GM23338 (cell line): ENCODE data around the gene GSDMA. TPM values are rescaled to one million over a fixed set of nuclear protein-coding genes. Genes with fewer than 3 reads are reported as not detected.

Experiments used
- ATAC-seq: fragments of 200-7000 bp; cut with Tn5 transposase; 3 replicates; pipeline ENCODE4 v1.9.1; 2020
- DNase-seq: peaks from one replicate; pipeline ENCODE4 v3.0.0-alpha.2; 2015; ENCODE audit warnings: low spot score
- H2AFZ ChIP-seq: fragments of 200-600 bp; sonication (generic); 2 replicates; pipeline ENCODE4 v1.8.0; 2016; ENCODE audit warnings: antibody characterized with exemption, mild to moderate bottlenecking, moderate library complexity
- H3F3A ChIP-seq: fragments of 200-600 bp; sonication (generic); replicated peaks from 2 replicates; pipeline ENCODE4 v1.8.0; 2017; ENCODE audit warnings: antibody characterized with exemption, mixed run types, low read depth
- H3K27ac ChIP-seq: fragments of 200-600 bp; sonication (generic); 2 replicates; pipeline ENCODE4 v1.6.1; 2016; ENCODE audit warnings: low read depth
- H3K27me3 ChIP-seq: fragments of 200-600 bp; sonication (generic); 2 replicates; pipeline ENCODE4 v1.8.0; 2016; ENCODE audit warnings: mild to moderate bottlenecking, mixed run types, moderate library complexity; ENCODE audit not compliant: insufficient read depth
- H3K36me3 ChIP-seq: fragments of 200-600 bp; sonication (generic); 2 replicates; pipeline ENCODE4 v1.8.0; 2016; ENCODE audit warnings: mild to moderate bottlenecking; ENCODE audit not compliant: insufficient read depth
- H3K4me1 ChIP-seq: fragments of 200-600 bp; sonication (generic); 2 replicates; pipeline ENCODE4 v1.8.0; 2016; ENCODE audit warnings: mild to moderate bottlenecking, moderate library complexity; ENCODE audit not compliant: insufficient read depth
- H3K4me2 ChIP-seq: fragments of 200-600 bp; sonication (generic); 2 replicates; pipeline ENCODE4 v1.7.1; 2017; ENCODE audit warnings: mixed run types
- H3K4me3 ChIP-seq: fragments of 200-600 bp; sonication (generic); 2 replicates; pipeline ENCODE4 v1.6.1; 2016; ENCODE audit warnings: mixed run types
- H3K79me2 ChIP-seq: fragments of 200-600 bp; sonication (generic); replicated peaks from 2 replicates; pipeline ENCODE4 v1.8.0; 2017; ENCODE audit warnings: mild to moderate bottlenecking; ENCODE audit not compliant: insufficient read depth
- H3K9me2 ChIP-seq: fragments of 200-600 bp; sonication (generic); 2 replicates; pipeline ENCODE4 v1.8.0; 2017; ENCODE audit not compliant: insufficient read depth
- H4K20me1 ChIP-seq: fragments of 200-600 bp; sonication (generic); replicated peaks from 2 replicates; pipeline ENCODE4 v1.8.0; 2017; ENCODE audit warnings: mild to moderate bottlenecking; ENCODE audit not compliant: insufficient read depth
- H3K27ac Mint-ChIP-seq: 2 replicates; pipeline ENCODE4 v1.8.0; 2020; ENCODE audit warnings: inconsistent platforms, mild to moderate bottlenecking, moderate library complexity, mixed read lengths
- H3K27me3 Mint-ChIP-seq: 3 replicates; pipeline ENCODE4 v1.8.0; 2022; ENCODE audit warnings: low read depth, mild to moderate bottlenecking, moderate library complexity, mixed read lengths, inconsistent platforms; ENCODE audit not compliant: insufficient read depth, poor library complexity
- H3K36me3 Mint-ChIP-seq: 3 replicates; pipeline ENCODE4 v1.8.0; 2021; ENCODE audit warnings: low read depth, mild to moderate bottlenecking, inconsistent platforms, moderate library complexity, mixed read lengths
- H3K4me1 Mint-ChIP-seq: 3 replicates; pipeline ENCODE4 v1.8.0; 2020; ENCODE audit warnings: mild to moderate bottlenecking, inconsistent platforms, mixed read lengths
- H3K4me3 Mint-ChIP-seq: 3 replicates; pipeline ENCODE4 v1.8.0; 2021; ENCODE audit warnings: moderate library complexity, mild to moderate bottlenecking, inconsistent platforms, mixed read lengths
- H3K9me3 Mint-ChIP-seq: 3 replicates; pipeline ENCODE4 v1.8.0; 2020; ENCODE audit warnings: moderate library complexity, mild to moderate bottlenecking, inconsistent platforms, mixed read lengths
- CREB1 ChIP-seq: fragments of 250-450 bp; sonication (Bioruptor Pico); IDR thresholded peaks from 2 replicates; pipeline ENCODE4 v1.5.0; 2020; ENCODE audit warnings: low read depth, mild to moderate bottlenecking, moderate library complexity
- CTCF ChIP-seq, 2 experiments: fragments of 200-600 bp in 1 of 2; sonication (generic) in 1 of 2; conservative IDR thresholded peaks; 2 replicates each; pipeline versions ENCODE4 v1.5.1 to v1.6.1; 2016 to 2017; ENCODE audit warnings: antibody characterized with exemption in 2 of 2, low read depth in 2 of 2, mild to moderate bottlenecking in 2 of 2, moderate library complexity in 1 of 2
- EZH2 ChIP-seq: fragments of 200-600 bp; sonication (generic); IDR thresholded peaks from one replicate; pipeline ENCODE4 v1.8.0; 2017; ENCODE audit warnings: antibody characterized with exemption, mild to moderate bottlenecking, low read depth; ENCODE audit not compliant: unreplicated experiment
- EZH2phosphoT487 ChIP-seq: fragments of 200-600 bp; sonication (generic); IDR thresholded peaks from one replicate; pipeline ENCODE4 v1.8.1; 2018; ENCODE audit warnings: antibody characterized with exemption; ENCODE audit not compliant: unreplicated experiment
- JUNB ChIP-seq: IDR thresholded peaks from one replicate; pipeline ENCODE4 v1.6.1; 2016; ENCODE audit warnings: antibody characterized with exemption; ENCODE audit not compliant: unreplicated experiment
- NANOG ChIP-seq: IDR thresholded peaks from 2 replicates; pipeline ENCODE4 v1.6.1; 2016; ENCODE audit warnings: antibody characterized with exemption, borderline replicate concordance
- POLR2AphosphoS5 ChIP-seq: IDR thresholded peaks from 2 replicates; pipeline ENCODE4 v1.6.1; 2016; ENCODE audit warnings: antibody characterized with exemption, low read depth
- REST ChIP-seq: IDR thresholded peaks from one replicate; pipeline ENCODE4 v1.6.1; 2018; ENCODE audit warnings: antibody characterized with exemption; ENCODE audit not compliant: unreplicated experiment
- STAT1 ChIP-seq: IDR thresholded peaks from one replicate; pipeline ENCODE4 v1.6.1; 2016; ENCODE audit warnings: antibody characterized with exemption; ENCODE audit not compliant: unreplicated experiment
- ZNF114 ChIP-seq: fragments of 250-450 bp; sonication (Bioruptor Pico); IDR thresholded peaks from 2 replicates; pipeline ENCODE4 v1.5.0; 2020; ENCODE audit warnings: mild to moderate bottlenecking, moderate library complexity
- ZNF331 ChIP-seq: fragments of 250-450 bp; sonication (Bioruptor Pico); IDR thresholded peaks from 2 replicates; pipeline ENCODE4 v1.5.0; 2020; ENCODE audit warnings: low read depth, mild to moderate bottlenecking, moderate library complexity
- ZNF462 ChIP-seq: fragments of 250-450 bp; sonication (Bioruptor Pico); IDR thresholded peaks from 2 replicates; pipeline ENCODE4 v1.5.0; 2020; ENCODE audit warnings: mild to moderate bottlenecking, moderate library complexity
- polyA plus RNA-seq: library from polyadenylated mRNA; unstranded; fragments of >200 nt; fragmentation: Nextera tagmentation; extraction: Ambion mirVana; gene quantifications from 2 replicates; pipeline ENCODE4 v1.2.1, GENCODE V29; 2016
- total RNA-seq: library from RNA; depleted of rRNA; stranded (reverse); fragments of >200 nt; shearing (Covaris generic); gene quantifications from 2 replicates; pipeline ENCODE4 v1.2.3, GENCODE V29; 2014
- TF ChIP-seq, protein P1 (sequence below): IDR thresholded peaks from 2 replicates; pipeline ENCODE4 v1.6.1; 2016; ENCODE audit warnings: antibody characterized with exemption

GSDMA gene
- total and polyA plus RNA-seq, 2 experiments from 2014 or later = not detected

- Mint-ChIP-seq H3K4me1 (peaks cover 20% of the 10 kb centered on the region), H3K36me3 (no peaks in the 10 kb centered on the region), H3K27ac (no peak overlapping the region), H3K9me3 (no peaks in the 10 kb centered on the region), H3K4me3 (no peak overlapping the region), H3K27me3 (peaks cover 25% of the 10 kb centered on the region)
- no peaks in the 10 kb centered on the region for H3K9me2 ChIP-seq
- no peak for DNase-seq
- H2AFZ ChIP-seq = no peak overlapping the region
- ATAC-seq = peak; percentile 26; the same call in 2 of the 3 replicates
- no peak overlapping the region for H3K4me3 ChIP-seq
- H3K79me2 ChIP-seq = no peaks in the 10 kb centered on the region
- no peaks in the 10 kb centered on the region for H3K4me1 ChIP-seq
- no peak overlapping the region for H3K27ac ChIP-seq
- no peak for TF ChIP-seq POLR2AphosphoS5
- TF ChIP-seq JUNB = no peak
- no peak for TF ChIP-seq ZNF331 (CRISPR knock-in tag)
- no peak for TF ChIP-seq NANOG
- TF ChIP-seq ZNF114 (CRISPR knock-in tag) = no peak
- TF ChIP-seq CREB1 = no peak
- TF ChIP-seq ZNF462 = no peak
- TF ChIP-seq, protein P1, sequence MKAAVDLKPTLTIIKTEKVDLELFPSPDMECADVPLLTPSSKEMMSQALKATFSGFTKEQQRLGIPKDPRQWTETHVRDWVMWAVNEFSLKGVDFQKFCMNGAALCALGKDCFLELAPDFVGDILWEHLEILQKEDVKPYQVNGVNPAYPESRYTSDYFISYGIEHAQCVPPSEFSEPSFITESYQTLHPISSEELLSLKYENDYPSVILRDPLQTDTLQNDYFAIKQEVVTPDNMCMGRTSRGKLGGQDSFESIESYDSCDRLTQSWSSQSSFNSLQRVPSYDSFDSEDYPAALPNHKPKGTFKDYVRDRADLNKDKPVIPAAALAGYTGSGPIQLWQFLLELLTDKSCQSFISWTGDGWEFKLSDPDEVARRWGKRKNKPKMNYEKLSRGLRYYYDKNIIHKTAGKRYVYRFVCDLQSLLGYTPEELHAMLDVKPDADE = no peak
- no peak for TF ChIP-seq EZH2phosphoT487
- TF ChIP-seq CTCF (conservative IDR thresholded peaks at IDR 0.05; ENCODE audit: low read depth in 2 of 2) = no peak
- no peak for TF ChIP-seq EZH2
- no peak for TF ChIP-seq REST
- no peak for TF ChIP-seq STAT1
- no peaks in the 10 kb centered on the region for H3K36me3 ChIP-seq
- H3F3A ChIP-seq = no peaks in the 10 kb centered on the region
- H3K27me3 ChIP-seq = 0 out of 2 replicates have a peak, but pooled peaks cover under 1% of the 10 kb centered on the region
- no peaks in the 10 kb centered on the region for H4K20me1 ChIP-seq
- no peak overlapping the region for H3K4me2 ChIP-seq
Measured at GRCh38 chr17:39946551-39947330, 16.1 kb upstream of the GSDMA start.
